ENCODE results near the gene PDIA5.

PDIA5 gene

DNA sequence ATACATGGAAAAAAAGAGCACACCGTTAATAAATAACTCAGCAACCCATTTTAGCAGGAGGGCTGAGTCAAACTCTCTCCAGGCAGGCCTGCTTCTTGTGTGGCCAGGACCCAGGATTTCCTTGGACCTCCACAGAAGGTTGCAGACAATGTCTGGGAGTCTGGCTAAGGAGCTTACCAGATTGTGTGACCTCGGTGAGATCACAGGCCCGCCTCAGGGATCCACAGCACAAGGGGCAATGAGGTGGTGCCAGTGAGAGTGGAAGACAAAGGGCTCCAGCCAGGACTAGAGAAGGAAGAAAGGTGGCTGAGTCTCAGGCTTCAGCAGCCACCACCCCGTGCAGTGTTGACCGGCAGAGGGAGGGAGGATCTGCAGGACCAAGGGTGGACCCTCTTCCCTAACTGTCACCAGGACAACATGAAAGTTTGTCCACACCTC, 102.7 kb downstream of the PDIA5 start:
- DNase-seq (ENCODE audit: low read depth), result no peak

DNA sequence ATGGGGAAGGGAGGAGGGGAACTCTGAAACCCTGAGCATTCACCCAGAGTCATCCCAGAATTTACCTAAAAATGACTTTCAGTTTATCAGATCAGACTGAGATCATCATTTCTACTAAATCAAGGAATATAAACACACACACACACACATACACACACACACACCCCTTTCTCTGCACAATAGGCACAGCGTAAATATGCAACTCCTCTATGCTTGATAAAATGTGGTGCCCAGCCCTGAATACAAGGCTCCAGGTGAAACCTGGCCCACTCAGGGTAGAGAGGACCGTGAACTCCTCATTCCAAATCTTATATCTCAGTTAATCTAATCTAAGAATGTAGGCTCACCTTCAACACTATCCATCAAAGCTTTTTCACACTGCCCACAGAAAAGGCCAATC, 103.1 kb downstream of the PDIA5 start:
- no peak for DNase-seq (ENCODE audit: low read depth)

DNA sequence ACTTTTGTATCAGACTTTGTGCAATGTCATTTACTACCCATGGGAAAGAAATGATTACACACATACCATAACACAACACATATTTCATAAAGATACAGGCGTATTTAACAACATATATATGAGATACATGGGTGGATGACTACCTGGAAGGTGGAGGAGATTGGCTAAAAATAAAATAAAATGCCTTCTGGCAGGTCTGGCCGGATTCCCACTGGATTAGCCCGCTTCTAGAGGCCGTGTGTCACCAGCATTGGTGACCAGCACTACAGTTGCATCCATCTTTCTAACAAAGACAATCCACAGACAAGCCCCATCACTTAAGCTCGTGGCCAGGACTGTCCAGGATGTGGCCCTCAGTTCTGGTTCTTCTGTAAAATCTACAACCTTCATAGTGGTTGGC, 114.0 kb downstream of the PDIA5 start:
- DNase-seq (ENCODE audit: low read depth), result no peak

DNA sequence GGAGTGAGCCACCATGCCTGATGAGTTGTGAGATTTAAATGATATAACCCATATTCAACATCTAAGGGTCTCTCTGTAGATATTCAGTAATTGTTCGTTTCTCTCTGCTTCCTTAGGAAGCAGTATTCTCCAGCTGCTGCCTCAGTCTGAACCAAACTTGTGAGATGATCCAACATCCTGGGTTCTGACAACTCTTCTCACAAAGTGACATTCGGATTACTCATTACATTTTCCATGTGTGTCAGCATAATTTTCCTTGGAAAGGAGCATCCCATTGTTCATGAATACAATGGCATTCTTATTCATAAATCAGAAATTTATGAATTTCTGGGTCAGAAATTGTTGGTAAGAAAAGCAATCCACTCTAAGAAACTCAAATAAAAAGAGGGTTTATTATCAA, 119.9 kb downstream of the PDIA5 start:
- DNase-seq (ENCODE audit: low read depth), result no peak

DNA sequence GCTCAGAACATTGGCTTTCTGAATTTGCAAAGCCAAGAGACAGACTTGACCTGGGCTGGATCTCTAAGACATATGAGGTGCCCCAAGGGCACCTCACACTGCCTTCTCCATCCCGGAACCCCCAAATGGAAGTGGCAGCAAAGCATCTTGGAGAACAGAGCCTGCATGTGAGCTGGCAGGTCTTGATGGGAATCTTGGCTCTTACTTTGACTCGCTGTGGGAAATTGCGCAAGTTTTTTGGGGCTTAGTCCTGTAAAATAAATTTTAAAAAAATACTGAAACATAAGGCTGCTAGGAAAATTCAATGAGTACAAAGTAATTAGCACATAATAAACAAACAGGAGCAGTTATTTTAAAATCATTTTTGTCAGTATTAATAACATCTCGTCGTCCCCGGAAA, 121.2 kb downstream of the PDIA5 start:
- no peak for DNase-seq (ENCODE audit: low read depth)

DNA sequence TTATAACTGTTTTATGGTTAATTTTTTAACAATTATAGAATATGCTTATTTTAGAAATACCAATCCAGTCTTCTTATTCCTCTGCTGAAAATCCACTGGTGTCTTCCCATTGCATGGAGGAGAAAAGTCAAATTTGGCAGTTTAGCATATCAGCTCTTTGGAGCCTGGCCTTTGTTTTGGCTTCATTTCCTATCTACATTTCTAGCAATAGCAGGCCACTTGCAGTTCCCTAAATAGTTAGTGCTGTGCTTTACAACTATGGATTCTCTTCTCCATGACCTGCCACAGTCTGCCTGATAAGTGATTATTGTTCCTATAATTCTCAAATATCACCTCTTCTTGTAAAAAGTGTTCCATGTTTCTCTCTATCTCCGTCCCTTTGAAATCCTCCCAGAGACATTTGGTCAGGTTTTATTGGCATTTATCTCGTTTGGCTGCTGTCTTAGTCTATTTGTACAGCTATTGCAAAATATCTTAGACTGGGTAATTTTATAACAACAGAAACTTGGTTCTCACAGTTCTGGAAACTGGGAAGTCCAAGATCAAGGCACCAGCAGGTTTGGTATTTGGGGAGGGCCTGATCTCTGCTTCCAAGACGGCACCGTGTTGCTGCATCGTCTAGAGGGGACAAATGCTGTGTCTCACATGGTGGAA, 126.8 kb downstream of the PDIA5 start:
- no peak for DNase-seq (ENCODE audit: low read depth)

DNA sequence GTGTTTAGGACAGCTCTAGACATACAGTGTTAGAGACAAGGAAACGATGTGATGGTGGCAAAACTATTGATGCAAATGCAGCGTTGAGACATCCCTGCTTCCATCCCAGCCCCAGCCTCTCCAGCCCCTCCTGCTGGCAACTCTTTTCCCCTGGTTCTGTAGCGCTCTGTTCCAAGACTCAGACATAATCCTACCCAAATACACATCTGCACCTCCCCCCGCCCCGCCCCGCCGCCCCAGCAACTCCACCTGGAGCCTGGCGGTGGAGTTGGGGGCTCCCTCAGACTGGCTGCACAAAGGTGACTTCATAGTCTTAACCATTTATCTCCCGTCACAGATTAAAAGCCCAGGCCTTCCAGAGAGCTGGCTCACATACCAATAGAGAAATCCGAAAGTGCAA, 127.7 kb downstream of the PDIA5 start:
- no peak for DNase-seq (ENCODE audit: low read depth)

DNA sequence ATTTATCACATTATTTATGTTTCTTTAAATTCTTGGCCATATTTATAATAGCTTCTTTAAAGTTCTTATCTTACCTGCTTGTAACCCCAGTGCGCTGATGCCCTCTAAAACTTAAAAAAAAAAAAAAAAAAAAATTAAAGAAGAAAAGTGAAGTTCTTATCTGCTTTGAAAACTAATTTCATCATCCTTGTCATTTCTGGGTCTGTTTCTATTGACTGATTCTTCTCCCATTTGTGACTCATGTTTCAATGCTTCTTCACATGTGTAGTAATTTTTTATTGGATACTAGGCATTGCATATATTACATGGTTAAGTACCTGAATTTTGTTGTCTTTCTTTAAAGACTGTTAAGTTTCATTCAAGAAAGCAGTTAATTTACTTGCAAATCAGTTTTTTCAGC, 131.5 kb downstream of the PDIA5 start:
- DNase-seq (ENCODE audit: low read depth), result no peak

DNA sequence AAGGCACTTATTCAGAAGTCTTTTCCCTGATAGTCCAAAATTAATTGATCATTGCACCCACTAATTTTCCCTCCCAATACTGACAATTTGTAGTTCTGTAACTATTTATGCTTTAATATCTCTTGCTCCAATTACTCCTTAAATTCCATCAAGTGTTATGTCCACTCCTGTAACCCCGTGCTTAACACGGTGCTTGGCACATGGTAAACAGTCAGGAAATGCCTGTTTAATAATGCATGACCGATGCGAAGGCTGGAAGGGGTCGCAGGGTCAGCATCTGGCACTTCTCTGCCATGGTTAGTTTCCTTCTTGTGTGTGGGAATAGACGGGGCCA, 134.4 kb downstream of the PDIA5 start:
- DNase-seq (ENCODE audit: low read depth), result no peak

DNA sequence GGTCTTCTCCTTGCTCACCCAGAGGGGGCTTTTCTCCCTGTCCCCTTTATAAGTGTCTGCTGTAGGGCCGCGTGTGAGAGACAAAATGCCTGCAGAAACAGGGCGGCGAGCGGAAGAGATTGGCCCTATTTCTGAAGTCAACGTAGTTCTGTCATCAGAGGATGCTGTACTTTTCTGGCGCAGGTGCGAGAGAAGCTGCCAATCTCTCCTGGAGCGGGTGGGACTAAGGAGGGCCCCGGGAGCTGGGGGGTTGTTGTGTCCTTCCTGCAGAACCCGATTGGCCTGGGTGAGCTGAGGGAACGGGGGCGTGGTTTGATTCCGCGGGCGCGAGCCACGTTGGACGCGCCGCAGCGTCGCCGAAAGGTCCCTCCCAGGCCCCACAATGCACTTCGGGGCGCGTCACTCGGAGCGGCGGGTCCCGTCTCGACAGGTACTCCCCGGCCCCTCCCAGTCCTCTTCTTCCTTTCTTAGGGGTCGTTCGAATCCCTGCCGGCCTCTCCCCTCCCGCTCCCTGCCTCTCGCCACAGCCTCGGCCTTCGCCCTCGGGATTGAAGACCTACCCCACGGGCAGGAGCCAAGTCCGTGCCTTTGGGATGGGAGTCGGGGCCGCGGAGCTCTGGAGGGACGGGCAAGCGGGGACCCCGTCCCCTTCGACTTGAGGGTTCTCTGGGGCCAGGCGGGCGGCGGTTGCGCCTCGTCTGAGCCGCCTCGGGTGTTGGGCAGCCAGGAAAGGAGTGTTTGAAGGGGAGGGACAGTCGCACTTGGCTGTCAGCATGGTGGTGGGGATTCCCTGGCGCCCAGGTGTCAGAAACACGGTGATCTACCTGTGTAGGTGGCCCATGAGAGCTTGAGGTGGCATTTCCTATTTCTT, 135.0 kb downstream of the PDIA5 start, which contains the start of gene SEC22A:
SEC22A (plus strand) TSS at position 387 of the 871 bp plus-strand sequence. CDS start 7,275 bp downstream, outside the sequence.
- peak; percentile 86 for DNase-seq (ENCODE audit: low read depth)

DNA sequence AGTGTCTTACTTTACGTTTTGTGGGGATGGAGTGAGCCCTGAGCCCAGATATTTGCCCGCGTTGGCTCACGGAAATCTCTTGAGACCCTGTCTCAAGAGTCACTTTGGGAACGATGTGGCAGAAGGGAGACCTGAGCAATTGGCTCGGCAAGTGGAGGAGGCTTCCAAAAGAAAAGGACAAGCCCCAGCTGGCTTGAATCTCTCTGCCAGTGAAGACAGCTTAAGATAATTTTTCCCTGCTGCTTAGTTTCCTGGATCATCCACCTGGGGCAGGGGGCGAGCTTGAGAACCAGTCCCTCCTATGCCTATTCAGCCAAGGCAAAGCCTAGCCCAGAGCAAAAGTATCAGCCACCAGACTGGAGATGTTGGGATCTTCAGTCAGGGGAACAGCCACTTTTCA, 135.6 kb downstream of the PDIA5 start:
- DNase-seq (ENCODE audit: low read depth), result no peak

All from fibroblast of the conjunctiva (primary cell).